ENCODE measurements around the gene SNCAIP. TPM values are rescaled to one million over a fixed set of nuclear protein-coding genes. Genes with fewer than 3 reads are reported as not detected.
"Not testable (repeated sequence)": the region's sequence is repeated elsewhere in the genome, so short reads cannot be mapped to it uniquely, and the experiment has no call there.

Gene SNCAIP
- total RNA-seq, 1 donor from 2014 or later = 48.2 TPM

- DNase-seq = no peak
These were observed 156.5 kb downstream of the SNCAIP start for GRCh38 chr5:122468351-122469116.

GRCh38 chr5:122469384-122469919 lies 157.4 kb downstream of the SNCAIP start:
- DNase-seq = no peak

- DNase-seq = no peak
These were observed 158.3 kb downstream of the SNCAIP start for GRCh38 chr5:122470365-122470764.

- no peak for DNase-seq
These were observed 159.2 kb downstream of the SNCAIP start for GRCh38 chr5:122471031-122471751.

- DNase-seq = no peak
These were observed 159.7 kb downstream of the SNCAIP start for GRCh38 chr5:122471752-122472061.

GRCh38 chr5:122473138-122473843 lies 161.3 kb downstream of the SNCAIP start:
- no peak for DNase-seq

GRCh38 chr5:122473941-122474340 lies 161.9 kb downstream of the SNCAIP start:
- DNase-seq = no peak

- DNase-seq = no peak
These were observed 166.9 kb downstream of the SNCAIP start for GRCh38 chr5:122478741-122479442.

- DNase-seq = no peak
These were observed 168.1 kb downstream of the SNCAIP start for GRCh38 chr5:122480146-122480545.

- no peak for DNase-seq
These were observed 172.1 kb downstream of the SNCAIP start for GRCh38 chr5:122484103-122484502.

GRCh38 chr5:122485226-122485625 lies 173.2 kb downstream of the SNCAIP start:
- no peak for DNase-seq

GRCh38 chr5:122486616-122487015 lies 174.6 kb downstream of the SNCAIP start:
- not testable (repeated sequence) for DNase-seq

GRCh38 chr5:122490718-122491117 lies 178.7 kb downstream of the SNCAIP start:
- DNase-seq = no peak

GRCh38 chr5:122492675-122493074 lies 180.6 kb downstream of the SNCAIP start:
- no peak for DNase-seq

- DNase-seq = no peak
These were observed 181.3 kb downstream of the SNCAIP start for GRCh38 chr5:122493091-122494021.

GRCh38 chr5:122494109-122494508 lies 182.1 kb downstream of the SNCAIP start:
- no peak for DNase-seq

GRCh38 chr5:122498163-122498562 lies 186.1 kb downstream of the SNCAIP start:
- DNase-seq = peak; percentile 14

- no peak for DNase-seq
These were observed 187.5 kb downstream of the SNCAIP start for GRCh38 chr5:122499585-122499984.

- DNase-seq = no peak
These were observed 188.4 kb downstream of the SNCAIP start for GRCh38 chr5:122500245-122501088.

- no peak for DNase-seq
These were observed 189.0 kb downstream of the SNCAIP start for GRCh38 chr5:122501089-122501435.
